ENCODE results near the gene PHF12.

DNA sequence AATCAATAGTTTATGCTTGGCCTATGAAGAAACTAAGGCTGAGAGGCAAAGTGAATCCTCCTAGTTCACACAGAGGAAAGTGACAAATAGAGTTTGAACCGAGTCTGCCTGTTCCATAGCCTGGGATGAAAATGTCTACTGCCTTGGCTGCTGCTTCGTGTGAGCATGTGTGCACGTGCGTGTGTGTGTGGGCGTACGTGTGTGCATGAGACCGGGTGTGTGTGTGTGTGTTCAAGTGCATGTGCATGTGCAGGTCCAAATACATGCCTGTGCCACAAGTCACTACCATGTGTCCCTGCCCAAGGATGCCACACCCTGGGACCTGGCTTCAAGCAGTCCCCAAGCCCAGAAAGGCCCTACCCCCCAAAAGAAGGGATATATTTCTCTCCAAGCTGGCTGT lies 40.9 kb upstream of the PHF12 start:
- TF ChIP-seq TAF1 (IDR thresholded peaks at IDR 0.05; ENCODE audit: low read depth), result no peak
- TF ChIP-seq, protein P1, sequence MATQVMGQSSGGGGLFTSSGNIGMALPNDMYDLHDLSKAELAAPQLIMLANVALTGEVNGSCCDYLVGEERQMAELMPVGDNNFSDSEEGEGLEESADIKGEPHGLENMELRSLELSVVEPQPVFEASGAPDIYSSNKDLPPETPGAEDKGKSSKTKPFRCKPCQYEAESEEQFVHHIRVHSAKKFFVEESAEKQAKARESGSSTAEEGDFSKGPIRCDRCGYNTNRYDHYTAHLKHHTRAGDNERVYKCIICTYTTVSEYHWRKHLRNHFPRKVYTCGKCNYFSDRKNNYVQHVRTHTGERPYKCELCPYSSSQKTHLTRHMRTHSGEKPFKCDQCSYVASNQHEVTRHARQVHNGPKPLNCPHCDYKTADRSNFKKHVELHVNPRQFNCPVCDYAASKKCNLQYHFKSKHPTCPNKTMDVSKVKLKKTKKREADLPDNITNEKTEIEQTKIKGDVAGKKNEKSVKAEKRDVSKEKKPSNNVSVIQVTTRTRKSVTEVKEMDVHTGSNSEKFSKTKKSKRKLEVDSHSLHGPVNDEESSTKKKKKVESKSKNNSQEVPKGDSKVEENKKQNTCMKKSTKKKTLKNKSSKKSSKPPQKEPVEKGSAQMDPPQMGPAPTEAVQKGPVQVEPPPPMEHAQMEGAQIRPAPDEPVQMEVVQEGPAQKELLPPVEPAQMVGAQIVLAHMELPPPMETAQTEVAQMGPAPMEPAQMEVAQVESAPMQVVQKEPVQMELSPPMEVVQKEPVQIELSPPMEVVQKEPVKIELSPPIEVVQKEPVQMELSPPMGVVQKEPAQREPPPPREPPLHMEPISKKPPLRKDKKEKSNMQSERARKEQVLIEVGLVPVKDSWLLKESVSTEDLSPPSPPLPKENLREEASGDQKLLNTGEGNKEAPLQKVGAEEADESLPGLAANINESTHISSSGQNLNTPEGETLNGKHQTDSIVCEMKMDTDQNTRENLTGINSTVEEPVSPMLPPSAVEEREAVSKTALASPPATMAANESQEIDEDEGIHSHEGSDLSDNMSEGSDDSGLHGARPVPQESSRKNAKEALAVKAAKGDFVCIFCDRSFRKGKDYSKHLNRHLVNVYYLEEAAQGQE (IDR thresholded peaks at IDR 0.05; ENCODE audit: low read depth), result no peak
- no peak for TF ChIP-seq CREB1 (IDR thresholded peaks at IDR 0.05; ENCODE audit: low read depth)
- TF ChIP-seq EP300 (IDR thresholded peaks at IDR 0.05; ENCODE audit: borderline replicate concordance), result no peak
